ENCODE results near the gene UBE2G1.

DNA sequence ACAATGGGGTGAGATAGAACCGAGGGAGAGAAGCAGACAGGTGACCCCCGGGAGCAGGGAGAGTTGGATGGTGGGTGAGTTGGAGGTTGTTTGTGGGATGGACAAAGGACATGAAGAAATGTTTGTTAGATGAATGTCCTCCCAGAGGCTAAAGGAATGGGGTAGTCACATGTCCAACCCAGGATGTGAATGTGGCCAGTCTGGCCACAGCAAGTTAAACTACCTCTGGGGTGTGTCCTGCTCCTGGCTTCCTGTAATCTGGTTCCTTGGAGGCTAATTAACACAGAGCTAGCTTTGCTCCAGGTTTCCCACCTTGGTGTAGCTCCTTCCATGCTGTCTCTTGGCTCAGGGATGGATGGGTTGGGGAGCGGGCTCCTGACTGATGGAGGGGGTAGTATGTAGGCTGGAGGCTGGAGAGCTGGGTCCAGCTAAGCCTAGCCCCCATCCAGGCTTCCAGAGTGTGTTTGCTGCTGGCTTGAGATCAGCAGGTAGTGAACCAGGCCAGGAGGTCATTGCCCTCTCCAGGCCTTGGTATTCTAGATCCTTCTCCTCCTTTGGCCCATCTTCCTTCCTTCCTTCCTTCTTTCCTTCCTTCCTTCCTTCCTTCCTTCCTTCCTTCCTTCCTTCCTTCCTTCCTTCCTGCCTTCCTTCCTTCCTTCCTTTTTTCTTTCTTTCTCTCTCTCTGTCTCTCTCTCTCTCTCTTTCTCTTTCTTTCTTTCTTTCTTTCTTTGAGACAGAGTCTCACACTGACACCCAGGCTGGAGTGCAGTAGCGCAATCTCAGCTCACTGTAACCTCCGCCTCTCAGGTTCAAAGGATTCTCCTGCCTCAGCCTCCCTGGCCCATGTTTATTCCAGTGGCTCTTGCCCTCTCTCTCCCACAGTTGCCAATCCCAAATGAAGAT lies 28.0 kb upstream of the UBE2G1 start:
- no peak for TF ChIP-seq CHD4 (IDR thresholded peaks at IDR 0.05)
- TF ChIP-seq, protein P1, sequence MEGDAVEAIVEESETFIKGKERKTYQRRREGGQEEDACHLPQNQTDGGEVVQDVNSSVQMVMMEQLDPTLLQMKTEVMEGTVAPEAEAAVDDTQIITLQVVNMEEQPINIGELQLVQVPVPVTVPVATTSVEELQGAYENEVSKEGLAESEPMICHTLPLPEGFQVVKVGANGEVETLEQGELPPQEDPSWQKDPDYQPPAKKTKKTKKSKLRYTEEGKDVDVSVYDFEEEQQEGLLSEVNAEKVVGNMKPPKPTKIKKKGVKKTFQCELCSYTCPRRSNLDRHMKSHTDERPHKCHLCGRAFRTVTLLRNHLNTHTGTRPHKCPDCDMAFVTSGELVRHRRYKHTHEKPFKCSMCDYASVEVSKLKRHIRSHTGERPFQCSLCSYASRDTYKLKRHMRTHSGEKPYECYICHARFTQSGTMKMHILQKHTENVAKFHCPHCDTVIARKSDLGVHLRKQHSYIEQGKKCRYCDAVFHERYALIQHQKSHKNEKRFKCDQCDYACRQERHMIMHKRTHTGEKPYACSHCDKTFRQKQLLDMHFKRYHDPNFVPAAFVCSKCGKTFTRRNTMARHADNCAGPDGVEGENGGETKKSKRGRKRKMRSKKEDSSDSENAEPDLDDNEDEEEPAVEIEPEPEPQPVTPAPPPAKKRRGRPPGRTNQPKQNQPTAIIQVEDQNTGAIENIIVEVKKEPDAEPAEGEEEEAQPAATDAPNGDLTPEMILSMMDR (IDR thresholded peaks at IDR 0.05 in 2 of 3, conservative IDR thresholded peaks at IDR 0.05 in 1 of 3; ENCODE audit: control insufficient read depth in 2 of 3, extremely low read depth in 1 of 3, insufficient read depth in 1 of 3, low read depth in 3 of 3, low read length in 3 of 3) = no peak
- TF ChIP-seq, protein P2, sequence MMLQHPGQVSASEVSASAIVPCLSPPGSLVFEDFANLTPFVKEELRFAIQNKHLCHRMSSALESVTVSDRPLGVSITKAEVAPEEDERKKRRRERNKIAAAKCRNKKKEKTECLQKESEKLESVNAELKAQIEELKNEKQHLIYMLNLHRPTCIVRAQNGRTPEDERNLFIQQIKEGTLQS (IDR thresholded peaks at IDR 0.05; ENCODE audit: borderline replicate concordance, extremely low read depth, low read depth, low read length) = no peak
- no peak for TF ChIP-seq FOXM1 (IDR thresholded peaks at IDR 0.05; ENCODE audit: low read depth, low read length)
- no peak for TF ChIP-seq POLR2A (IDR thresholded peaks at IDR 0.05; ENCODE audit: low read depth, low read length)
- no peak for TF ChIP-seq NR2C2 (IDR thresholded peaks at IDR 0.05; ENCODE audit: borderline replicate concordance, control insufficient read depth, insufficient read length, low read depth)
- TF ChIP-seq, protein P3, sequence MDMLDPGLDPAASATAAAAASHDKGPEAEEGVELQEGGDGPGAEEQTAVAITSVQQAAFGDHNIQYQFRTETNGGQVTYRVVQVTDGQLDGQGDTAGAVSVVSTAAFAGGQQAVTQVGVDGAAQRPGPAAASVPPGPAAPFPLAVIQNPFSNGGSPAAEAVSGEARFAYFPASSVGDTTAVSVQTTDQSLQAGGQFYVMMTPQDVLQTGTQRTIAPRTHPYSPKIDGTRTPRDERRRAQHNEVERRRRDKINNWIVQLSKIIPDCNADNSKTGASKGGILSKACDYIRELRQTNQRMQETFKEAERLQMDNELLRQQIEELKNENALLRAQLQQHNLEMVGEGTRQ (IDR thresholded peaks at IDR 0.05; ENCODE audit: borderline replicate concordance, low read depth, low read length) = no peak; the same call in 1 of the 2 replicates
- TF ChIP-seq, protein P4, sequence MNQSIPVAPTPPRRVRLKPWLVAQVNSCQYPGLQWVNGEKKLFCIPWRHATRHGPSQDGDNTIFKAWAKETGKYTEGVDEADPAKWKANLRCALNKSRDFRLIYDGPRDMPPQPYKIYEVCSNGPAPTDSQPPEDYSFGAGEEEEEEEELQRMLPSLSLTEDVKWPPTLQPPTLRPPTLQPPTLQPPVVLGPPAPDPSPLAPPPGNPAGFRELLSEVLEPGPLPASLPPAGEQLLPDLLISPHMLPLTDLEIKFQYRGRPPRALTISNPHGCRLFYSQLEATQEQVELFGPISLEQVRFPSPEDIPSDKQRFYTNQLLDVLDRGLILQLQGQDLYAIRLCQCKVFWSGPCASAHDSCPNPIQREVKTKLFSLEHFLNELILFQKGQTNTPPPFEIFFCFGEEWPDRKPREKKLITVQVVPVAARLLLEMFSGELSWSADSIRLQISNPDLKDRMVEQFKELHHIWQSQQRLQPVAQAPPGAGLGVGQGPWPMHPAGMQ (IDR thresholded peaks at IDR 0.05; ENCODE audit: borderline replicate concordance) = no peak
- TF ChIP-seq ZNF24 (IDR thresholded peaks at IDR 0.05) = no peak
- TF ChIP-seq ZNF622 (IDR thresholded peaks at IDR 0.05) = no peak
